Activated CD4-positive, alpha-beta T cell treated with anti-CD3 and anti-CD28 coated beads for 24 hours (primary cell): ENCODE measurements around the gene RAPGEF5.

Source experiments
- DNase-seq, 2 donors: peaks; one replicate each; pipeline ENCODE4 v3.0.0-alpha.2; 2020; ENCODE audit warnings: low read depth in 2 of 2

RAPGEF5 gene

DNA sequence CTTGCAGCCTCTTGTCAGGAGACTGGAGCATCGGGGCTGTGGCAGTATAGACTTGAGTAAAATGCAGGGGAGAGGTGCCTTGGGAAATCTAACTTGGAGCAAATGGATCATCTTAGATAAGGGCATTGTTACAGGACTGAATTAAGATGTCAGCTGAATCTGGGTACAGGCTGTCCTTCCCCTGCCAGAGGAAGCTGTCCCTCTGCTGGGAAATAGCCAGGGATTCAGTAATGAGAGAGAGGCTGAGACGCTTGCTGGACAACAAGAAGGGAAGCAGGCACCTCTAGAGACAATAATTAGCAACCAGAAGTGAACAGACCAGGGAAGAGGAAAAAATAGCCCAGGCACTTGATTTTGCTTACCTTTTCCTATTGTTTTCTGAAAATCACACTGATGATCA lies 20.7 kb upstream of the RAPGEF5 start:
- DNase-seq: no peak

GRCh38 chr7:22375359-22376048 lies 18.6 kb upstream of the RAPGEF5 start:
- DNase-seq: no peak

DNA sequence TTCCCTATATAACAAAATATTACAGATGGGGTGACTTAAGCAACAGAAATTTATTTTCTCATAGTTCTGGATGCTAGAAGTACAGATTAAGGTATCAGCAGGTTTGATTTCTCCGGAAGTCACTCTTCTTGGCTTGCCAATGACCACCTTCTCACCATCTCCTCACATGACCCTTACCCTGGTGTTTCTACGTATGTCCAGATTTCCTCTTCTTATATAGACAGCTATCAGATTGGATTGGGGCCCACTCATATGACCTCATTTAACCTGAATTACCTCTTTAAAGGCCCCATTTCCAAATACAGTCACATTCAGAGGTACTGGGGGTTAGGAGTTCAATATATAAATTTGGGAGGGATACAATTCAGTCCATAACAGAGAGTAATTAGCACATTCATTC lies 17.0 kb upstream of the RAPGEF5 start:
- DNase-seq: no peak

DNA sequence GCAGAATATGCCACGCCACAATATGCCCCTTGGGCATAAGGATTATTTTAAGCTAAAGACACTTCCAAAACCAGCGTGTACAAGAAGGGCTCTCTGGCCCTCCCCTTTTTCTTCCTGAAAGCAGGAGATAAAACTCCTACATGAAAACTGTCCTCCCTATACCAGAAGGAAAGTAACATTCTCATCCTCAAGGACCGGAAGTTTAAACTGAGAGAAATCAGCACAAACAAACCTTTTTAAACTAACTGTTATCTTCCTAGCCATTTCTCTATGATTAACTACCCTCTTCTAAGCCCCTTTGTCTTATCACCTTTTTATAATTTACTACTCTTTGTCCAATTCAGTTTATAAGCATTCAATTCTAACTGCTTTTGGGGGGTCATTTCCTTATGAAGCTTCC lies 16.4 kb upstream of the RAPGEF5 start:
- no peak for DNase-seq

DNA sequence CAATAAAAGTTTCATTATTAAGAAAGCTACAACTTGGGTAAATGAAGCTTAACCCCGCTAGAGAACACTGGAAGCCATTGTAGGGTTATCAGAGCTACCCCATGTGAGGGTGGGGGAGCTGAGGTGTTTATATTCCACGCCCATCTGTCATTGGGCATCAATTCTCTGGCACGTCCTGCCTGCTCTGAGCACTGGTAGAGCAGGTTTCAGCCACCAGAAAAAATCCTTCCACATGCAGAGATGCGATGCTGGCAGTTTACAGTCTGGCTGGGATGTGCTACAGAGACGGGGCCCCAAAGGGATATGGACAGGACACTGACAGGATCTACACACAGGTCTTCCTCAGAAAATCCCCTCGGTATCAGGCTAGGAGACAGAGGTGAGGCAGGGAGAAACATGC lies 15.9 kb upstream of the RAPGEF5 start:
- no peak for DNase-seq

DNA sequence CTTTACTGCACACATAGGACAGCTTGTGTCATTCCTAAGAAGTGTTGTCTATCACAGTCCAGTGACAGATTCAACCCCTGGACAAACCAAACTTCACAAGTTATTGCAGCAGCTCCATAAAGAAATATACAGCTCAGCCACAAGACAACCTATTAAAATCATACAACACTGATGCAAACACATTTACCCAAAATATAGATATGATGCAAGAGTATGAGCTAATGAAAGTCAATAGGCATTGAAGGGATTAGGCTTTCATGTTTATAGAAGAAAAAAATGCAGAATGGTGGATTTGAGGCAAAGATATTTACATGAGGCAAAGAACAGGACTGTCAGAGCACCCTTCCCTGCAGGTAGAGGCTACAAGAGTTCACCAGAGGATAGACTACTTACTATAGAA lies 14.9 kb upstream of the RAPGEF5 start:
- DNase-seq: no peak

DNA sequence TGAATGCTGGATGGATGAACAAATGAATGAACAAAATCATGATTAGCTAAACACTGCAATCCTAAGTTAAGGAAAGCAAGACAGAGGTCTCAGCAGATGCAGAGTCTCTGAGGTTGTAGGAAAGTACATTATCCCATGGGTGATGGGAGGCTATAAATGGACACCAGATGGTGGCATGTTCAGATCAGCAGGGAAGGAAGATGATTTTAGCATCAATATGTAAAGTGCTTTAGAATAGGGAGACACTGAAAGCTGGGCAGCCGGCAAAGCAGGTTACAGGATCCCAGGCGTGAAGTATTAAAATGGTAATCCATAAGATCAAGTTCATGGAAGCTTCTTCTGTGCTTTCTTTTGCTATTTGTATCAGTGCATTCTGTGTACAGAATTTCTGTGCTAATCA lies 7.9 kb upstream of the RAPGEF5 start:
- no peak for DNase-seq

GRCh38 chr7:22363756-22364422 lies 6.9 kb upstream of the RAPGEF5 start:
- no peak for DNase-seq

- DNase-seq: no peak
These were observed 4.8 kb upstream of the RAPGEF5 start for GRCh38 chr7:22361795-22362194.

DNA sequence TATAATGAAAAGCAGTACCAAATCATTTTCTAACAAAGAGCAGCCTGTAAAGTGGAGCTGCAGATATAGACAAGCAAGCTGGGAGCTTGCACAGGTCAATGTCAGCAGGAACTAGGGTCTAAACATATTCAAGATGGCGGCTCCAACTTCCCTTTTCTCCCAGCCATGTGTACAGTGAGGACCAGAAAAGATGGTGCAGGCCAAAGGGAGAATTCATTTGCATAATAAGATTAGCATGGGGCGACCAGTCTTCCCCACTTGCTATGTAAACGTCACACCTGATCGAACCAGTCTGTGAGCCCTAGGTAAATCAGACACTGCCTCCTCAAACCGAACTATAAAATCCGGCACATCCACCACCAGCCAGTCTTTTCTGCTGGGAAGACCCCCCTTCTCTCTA lies 4.4 kb upstream of the RAPGEF5 start:
- DNase-seq: no peak

GRCh38 chr7:22358820-22359697 lies 2.1 kb upstream of the RAPGEF5 start:
- no peak for DNase-seq

DNA sequence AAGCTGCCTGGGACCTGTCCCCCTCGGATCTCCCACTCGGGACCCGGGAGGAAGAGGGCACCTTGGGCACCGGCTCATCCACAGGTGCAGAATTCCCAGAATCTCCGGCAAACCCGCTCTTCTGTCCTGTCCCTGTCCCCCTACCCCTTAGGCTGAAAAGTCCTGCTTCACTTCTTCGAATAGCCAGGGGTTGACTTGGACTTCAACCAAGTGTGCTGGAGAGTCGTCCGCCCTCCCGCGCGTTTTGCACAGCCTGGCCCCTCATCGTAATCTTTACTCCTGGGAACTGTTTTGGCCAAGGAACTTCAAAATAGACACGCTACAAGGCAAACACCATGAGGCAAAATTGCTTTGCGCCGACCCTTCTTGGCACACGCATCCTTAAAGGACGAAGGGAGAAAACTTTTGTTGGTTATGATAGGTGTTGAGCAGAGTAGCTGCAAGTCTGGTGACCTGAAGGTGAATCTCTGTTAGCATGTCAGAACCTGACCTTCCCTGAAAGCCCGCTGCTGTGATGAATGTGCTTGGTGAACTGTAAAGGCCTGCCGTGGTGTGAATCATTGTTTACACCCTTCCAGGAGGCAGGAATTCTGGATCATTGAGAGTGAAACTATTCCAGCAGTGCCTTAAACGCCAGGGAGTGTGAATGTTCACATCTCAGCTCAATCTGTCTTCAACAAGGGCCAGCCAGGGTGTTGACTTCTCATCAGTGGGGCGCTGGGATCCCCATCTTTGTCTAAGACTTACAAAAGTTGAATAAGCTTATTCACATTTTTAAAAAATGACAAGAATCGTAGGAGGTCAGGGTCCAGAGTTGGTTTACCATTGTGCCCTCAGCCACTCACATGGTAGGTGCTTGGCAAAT lies 589 bp upstream of the RAPGEF5 start:
- no peak for DNase-seq

DNA sequence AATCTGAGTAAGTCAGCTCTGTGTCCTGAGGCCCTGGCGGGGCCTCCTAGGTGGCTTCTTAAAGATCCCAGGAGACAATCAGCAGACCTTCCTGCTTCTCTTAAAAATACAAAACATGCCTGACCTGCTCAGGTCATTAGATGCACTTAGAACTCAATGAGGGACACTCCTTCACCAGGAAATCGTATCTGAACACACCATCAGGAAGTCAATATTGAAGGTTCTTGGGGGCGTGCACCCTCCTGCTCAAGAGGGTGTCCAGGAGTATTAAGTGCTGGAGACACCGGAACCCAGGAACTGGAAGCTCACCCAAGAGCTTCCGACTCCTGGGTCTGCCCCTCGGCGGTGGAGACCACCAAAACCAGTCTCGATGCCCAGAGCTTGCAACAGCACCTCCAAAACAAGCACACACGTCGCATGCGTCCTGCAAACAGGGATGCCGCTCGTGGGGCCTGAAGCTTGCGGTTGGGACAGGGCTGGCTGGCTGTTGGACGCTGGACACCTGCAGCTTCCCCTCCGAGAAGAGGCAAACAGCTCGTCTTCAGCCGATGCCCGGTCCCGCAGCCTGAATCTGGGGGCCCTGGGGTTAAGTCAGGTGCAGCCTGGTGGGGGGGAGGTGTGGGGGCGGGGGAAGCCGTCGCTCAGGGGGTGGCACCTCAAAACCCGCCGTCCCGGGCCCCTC lies 803 bp downstream of the RAPGEF5 start:
- no peak for DNase-seq

DNA sequence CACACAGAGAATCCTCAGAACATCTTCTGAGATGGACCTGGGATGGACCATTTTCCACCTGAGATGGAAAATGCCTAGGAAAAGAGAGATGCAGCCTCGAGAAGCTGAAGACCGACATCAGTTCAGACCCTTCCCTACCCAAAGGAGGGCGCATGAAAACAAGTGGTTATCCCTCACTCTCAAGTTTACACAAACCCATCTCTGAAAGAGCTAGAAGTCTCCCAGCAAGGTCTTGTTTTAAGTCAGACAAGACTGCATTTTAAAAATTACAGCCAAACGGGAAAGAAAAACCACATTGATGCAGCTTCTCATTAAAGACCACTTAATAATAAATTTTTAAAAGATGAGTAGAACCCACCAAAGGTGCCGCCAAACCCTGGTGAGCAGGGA lies 1.3 kb downstream of the RAPGEF5 start:
- DNase-seq: no peak

DNA sequence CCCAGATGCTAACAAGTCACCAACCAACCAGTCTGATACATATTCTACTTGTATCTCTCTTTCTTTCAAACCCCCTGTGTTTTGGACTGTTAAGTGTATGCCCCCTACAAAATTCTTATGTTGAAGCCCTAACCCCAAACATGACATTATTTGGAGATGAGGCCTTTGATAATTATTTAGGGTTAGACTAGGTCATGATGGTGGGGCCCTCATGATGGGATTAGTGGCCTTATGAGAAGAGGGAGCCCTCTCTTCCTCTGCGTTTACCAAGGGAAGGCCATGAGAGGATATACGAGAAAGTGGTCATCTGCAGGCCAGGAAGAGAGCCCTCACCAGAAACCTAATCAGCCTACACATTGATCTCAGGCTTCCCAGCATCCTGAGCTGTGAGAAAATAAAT lies 2.5 kb downstream of the RAPGEF5 start:
- no peak for DNase-seq

DNA sequence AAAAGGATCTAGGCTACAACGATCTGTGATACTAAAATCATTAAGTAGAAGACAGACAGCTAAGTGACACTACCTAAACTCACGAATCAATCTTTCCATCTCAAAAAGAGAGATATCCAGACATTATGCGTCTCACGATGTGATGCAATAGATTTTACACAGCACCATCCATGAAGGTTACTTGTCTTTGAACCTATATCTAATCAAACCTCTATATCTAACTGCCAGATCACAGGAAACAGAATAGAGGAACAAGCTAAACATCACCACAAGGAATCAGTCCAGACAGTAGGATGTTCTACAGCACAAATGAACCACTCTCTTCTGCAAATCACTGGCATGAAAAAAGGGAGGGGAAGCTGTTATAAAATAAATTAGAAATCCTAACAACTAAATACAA lies 4.1 kb downstream of the RAPGEF5 start:
- no peak for DNase-seq

GRCh38 chr7:22351878-22352277 lies 5.1 kb downstream of the RAPGEF5 start:
- no peak for DNase-seq

DNA sequence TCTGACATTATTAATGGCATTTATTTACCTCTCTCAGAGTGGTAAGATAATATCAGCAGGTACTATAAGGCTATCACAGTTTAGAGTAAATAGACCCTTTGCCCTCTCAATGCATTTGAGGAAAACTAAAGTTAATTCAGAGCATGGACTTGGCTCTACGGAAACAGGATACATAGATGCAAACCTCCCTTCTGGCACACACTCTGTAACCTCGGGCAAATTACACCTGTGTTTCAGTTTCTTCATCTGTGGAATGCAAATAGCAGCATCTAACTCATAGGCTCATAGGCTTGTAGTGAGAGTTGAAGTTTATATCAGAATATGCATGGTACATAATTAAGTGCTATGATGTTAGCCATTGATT lies 5.6 kb downstream of the RAPGEF5 start:
- DNase-seq: no peak

- DNase-seq: no peak
These were observed 6.3 kb downstream of the RAPGEF5 start for GRCh38 chr7:22350466-22351328.

GRCh38 chr7:22348379-22348778 lies 8.6 kb downstream of the RAPGEF5 start:
- DNase-seq: no peak
